GM19239 (cell line): ENCODE measurements around the gene LILRB3.
"Not testable (repeated sequence)": the region's sequence is repeated elsewhere in the genome, so short reads cannot be mapped to it uniquely, and the experiment has no call there.

ENCODE experiments used
- DNase-seq: peaks from one replicate; pipeline ENCODE4 v3.0.0; 2011; ENCODE audit warnings: low spot score; ENCODE audit not compliant: insufficient read length
- FAIRE-seq: peaks from 2 replicates; lab custom pipeline; 2011; peaks lifted over from hg19 to GRCh38; lab: Jason Lieb, UNC

LILRB3 gene

DNA sequence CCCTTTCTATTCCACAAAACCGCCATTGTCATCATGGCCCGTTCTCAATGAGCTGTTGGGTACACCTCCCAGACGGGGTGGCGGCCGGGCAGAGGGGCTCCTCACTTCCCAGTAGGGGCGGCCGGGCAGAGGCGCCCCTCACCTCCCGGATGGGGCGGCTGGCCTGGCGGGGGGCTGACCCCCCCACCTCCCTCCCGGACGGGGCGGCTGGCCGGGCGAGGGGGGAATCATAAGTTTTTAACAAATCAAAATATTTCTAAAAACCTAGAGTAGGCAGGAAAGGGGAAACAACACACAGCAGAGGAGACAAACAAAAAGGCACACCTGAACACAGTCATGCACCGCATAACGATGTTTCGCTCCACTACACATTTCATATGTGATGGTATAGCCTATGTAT lies 8.1 kb downstream of the LILRB3 start:
- not testable (repeated sequence) for DNase-seq, FAIRE-seq

GRCh38 chr19:54214217-54214616 lies 8.6 kb downstream of the LILRB3 start:
- not testable (repeated sequence) for DNase-seq, FAIRE-seq

GRCh38 chr19:54211235-54211634 lies 11.6 kb downstream of the LILRB3 start:
- FAIRE-seq (no peak), DNase-seq (no peak)

- FAIRE-seq (no peak), DNase-seq (no peak)
These were observed 12.9 kb downstream of the LILRB3 start for GRCh38 chr19:54209811-54210494.

GRCh38 chr19:54209058-54209810 lies 13.6 kb downstream of the LILRB3 start:
- DNase-seq = no peak
- FAIRE-seq = no peak

DNA sequence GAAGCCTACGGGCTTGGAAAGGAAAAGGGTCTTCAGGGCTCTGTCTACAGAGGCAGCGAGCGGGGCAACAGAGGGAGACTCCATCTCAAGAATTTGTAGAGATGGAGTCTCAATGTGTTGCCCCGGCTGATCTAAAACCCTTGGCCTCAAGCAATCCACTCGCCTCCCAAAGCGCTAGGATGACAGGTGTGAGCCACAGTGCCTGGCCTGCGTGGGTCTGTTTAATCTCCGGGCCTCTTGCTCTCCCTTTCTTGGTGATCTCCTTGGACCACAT lies 14.1 kb downstream of the LILRB3 start:
- no peak for FAIRE-seq
- no peak for DNase-seq

DNA sequence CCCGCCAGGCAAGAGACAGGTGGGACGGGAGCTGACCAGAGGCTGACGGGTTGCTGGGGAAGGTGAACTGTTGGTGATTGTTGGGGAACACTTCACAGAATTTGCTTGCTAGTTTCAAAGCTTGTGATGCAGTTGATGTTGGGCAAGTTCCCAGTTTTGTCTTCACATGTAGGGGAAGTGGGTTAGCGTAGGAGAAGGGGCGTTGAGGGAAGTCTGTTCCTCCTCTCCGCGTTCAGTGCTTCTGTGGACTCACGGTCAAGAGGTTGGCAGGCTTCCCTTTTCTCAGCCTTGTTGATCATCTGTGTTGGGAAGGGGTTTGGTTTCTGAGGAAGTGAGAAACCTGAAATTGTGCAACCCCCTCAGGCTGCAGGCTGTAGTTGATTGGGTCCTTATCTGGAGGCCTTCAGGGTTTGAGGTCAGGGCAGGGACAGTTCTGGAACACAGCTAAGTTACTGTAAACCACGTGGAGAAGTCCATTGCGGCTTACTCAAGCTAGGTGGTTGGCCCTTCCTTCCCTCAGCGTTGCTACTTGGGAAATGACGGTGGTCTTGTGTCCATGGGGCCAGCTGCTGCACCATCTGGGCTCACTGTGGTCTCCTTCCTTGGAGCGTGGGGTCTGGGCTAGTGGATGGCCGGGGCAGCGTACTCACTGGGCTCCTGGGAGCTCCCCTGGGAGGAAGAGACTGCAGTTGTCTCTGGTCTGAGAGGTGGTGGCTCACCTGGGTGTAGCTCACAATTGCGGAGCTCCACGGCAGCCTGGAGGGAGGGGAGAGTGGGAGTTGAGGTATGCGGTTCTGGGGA lies 14.6 kb downstream of the LILRB3 start:
- DNase-seq (no peak), FAIRE-seq (peak; percentile 78)

DNA sequence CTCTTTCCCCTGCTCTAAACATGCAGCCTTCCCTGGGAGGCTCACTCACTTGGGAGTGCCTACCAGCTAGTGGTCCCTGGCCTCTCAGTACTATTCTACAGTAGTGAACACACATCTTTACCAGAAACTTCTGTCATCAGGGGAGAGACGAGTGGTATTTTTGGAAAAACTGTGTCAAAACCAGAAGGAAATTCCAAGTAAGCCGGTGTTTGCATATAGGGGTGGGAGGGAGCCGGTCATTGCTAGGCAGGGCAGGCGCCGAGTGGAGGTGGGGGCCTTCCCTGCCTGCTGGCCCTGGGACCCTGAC lies 15.2 kb downstream of the LILRB3 start:
- FAIRE-seq = no peak

GRCh38 chr19:54207193-54207592 lies 15.6 kb downstream of the LILRB3 start:
- not testable (repeated sequence) for FAIRE-seq, DNase-seq

More for the DNA sequence above, 15.2 kb downstream of the LILRB3 start:
- DNase-seq = no peak

DNA sequence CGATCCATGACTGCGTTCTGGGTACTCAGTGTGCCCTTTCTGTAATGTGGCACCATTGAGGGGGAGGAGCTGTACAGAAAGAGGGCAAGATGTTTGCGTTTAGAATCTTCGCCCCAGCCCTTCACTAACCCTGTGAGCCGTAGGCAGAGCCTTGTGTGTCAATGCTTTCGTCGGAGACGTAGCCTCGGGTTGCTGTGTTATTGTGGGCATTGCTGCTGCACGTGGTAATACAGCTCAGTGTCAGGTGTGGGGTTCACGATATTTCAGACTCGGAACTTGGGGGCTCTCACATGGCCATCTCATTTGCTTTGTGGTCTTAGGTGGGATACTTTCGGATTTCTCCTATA lies 16.0 kb downstream of the LILRB3 start:
- FAIRE-seq (no peak), DNase-seq (no peak)

DNA sequence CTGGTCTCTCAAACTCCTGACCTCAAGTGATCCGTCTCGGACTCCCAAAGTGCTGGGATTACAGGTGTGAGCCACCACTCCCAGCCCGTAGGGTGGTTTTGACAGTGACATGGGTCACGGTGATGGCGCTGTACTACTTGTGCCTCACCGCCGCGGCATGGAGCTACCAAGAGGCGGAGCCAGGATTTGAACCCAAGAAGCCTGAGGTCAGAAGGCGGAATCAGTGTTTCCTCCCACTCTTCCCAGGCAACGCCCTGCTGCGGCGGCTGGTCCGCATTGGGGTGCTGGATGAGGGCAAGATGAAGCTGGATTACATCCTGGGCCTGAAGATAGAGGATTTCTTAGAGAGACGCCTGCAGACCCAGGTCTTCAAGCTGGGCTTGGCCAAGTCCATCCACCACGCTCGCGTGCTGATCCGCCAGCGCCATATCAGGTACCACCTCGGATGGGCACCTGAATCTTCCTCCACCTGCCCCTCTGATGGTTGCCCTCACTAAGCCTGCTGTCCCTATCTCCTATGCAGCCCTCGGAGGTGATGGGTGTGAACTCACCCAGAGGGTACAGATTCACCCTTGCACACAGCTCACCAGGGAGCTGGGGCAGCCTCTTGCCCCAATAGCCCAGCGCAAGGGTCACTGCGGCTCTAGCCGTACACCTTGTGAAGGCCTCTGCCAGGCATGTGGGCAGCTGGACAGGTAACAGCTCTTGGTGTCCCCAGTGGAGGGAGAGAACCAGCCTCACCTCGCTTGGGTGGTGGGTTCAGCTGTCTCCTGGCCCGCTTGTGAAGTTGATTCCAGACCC lies 16.6 kb downstream of the LILRB3 start:
- DNase-seq (no peak), FAIRE-seq (no peak)

DNA sequence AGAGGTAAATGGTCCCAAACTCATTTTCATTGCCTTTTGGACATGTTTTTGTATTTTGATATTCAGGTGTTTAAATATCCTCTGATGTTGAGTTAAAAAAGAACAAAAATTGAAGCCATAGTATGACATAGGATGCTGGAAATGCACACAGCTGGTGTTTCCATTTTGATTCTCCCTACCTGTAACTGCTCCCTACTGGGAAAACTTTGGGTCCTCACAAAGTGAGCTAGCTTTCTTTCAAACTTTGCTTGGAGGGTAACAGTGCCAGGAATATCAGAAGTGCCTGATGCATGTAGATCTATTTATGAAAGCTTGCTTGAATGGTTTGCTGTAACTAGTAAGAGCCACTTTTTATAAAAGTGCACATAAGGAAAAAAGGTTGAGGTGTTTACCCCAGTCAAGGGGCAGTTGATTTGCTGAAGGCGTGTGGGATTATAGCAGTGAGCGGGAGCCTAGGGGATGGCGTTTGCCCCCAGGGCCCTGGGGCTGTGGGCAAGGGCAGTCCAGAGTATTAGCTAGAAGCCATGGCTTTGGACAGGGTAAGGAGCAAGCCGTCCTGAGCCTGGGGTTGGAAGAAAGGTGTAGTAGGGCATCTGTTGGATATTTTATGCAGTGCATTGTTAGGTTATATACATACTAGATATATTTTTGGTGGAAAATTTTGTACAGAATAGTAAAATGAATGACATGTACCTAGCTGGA lies 17.9 kb downstream of the LILRB3 start:
- no peak for DNase-seq
- FAIRE-seq = no peak

GRCh38 chr19:54203151-54203611 lies 19.6 kb downstream of the LILRB3 start:
- FAIRE-seq (no peak), DNase-seq (no peak)

GRCh38 chr19:54201980-54202379 lies 20.8 kb downstream of the LILRB3 start:
- FAIRE-seq = no peak
- no peak for DNase-seq

GRCh38 chr19:54201172-54201701 lies 21.6 kb downstream of the LILRB3 start:
- FAIRE-seq (no peak), DNase-seq (no peak)

GRCh38 chr19:54199401-54199800 lies 23.4 kb downstream of the LILRB3 start:
- DNase-seq (no peak), FAIRE-seq (no peak)

- no peak for FAIRE-seq
These were observed 25.7 kb downstream of the LILRB3 start for GRCh38 chr19:54197121-54197520.

GRCh38 chr19:54196536-54196935 lies 26.3 kb downstream of the LILRB3 start:
- FAIRE-seq (no peak), DNase-seq (no peak)

More at GRCh38 chr19:54197121-54197520, 25.7 kb downstream of the LILRB3 start:
- DNase-seq = no peak

DNA sequence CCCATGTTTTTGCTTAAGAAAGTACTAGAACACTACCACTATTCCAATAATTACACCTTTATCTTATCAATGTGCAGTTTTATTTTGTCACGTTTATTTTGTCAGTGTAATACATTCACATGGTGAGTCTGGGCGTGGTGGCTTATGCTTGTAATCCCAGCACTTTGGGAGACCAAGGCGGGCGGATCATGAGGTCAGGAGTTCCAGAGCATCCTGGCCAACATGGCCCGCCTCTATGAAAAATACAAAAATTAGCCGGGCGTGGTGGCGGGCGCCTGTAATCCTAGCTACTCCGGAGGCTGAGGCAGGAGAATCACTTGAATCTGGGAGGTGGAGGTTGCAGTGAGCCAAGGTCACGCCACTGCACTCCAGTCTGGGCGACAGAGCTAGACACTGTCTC lies 28.3 kb downstream of the LILRB3 start:
- not testable (repeated sequence) for DNase-seq, FAIRE-seq

- FAIRE-seq = no peak
- no peak for DNase-seq
These were observed 29.8 kb downstream of the LILRB3 start for GRCh38 chr19:54193011-54193410.
